SK-N-SH treated with all-trans-retinoic acid at 6 μM for 48 hours (cell line): ENCODE results near the gene HSPG2.

ENCODE experiments used
- ATAC-seq: fragments of 200-7000 bp; cut with Tn5 transposase; 3 replicates; pipeline ENCODE4 v1.9.1; 2020; ENCODE audit warnings: mild to moderate bottlenecking, moderate library complexity
- ARNTL ChIP-seq: fragments of 450-650 bp; formaldehyde crosslinking; IDR thresholded peaks from 2 replicates; pipeline ENCODE4 v1.5.0; 2020; ENCODE audit warnings: low read depth, mild to moderate bottlenecking, moderate library complexity, borderline replicate concordance
- BACH2 ChIP-seq: fragments of 250-450 bp; sonication (Bioruptor Pico); IDR thresholded peaks from 2 replicates; pipeline ENCODE4 v1.9.0; 2021; ENCODE audit warnings: mild to moderate bottlenecking, borderline replicate concordance
- CSDC2 ChIP-seq: fragments of 250-450 bp; sonication (Bioruptor Pico); IDR thresholded peaks from 2 replicates; pipeline ENCODE4 v1.5.0; 2020; ENCODE audit warnings: mild to moderate bottlenecking, moderate library complexity
- GLIS3 ChIP-seq: fragments of 250-450 bp; sonication (Bioruptor Pico); IDR thresholded peaks from 2 replicates; pipeline ENCODE4 v1.5.0; 2020; ENCODE audit warnings: mild to moderate bottlenecking, moderate library complexity
- ISL1 ChIP-seq: fragments of 250-450 bp; sonication (Bioruptor Pico); IDR thresholded peaks from 2 replicates; pipeline ENCODE4 v2.1.2; 2022; ENCODE audit warnings: mild to moderate bottlenecking, moderate library complexity
- PPARA ChIP-seq: fragments of 250-450 bp; sonication (Bioruptor Pico); IDR thresholded peaks from 2 replicates; pipeline ENCODE4 v1.5.0; 2020; ENCODE audit warnings: mild to moderate bottlenecking, borderline replicate concordance
- RARB ChIP-seq: fragments of 250-450 bp; sonication (Bioruptor Pico); IDR thresholded peaks from 2 replicates; pipeline ENCODE4 v1.8.0; 2021; ENCODE audit warnings: mild to moderate bottlenecking, moderate library complexity
- TCF4 ChIP-seq: fragments of 250-450 bp; sonication (Bioruptor Pico); IDR thresholded peaks from 2 replicates; pipeline ENCODE4 v1.8.0; 2021; ENCODE audit warnings: mild to moderate bottlenecking, moderate library complexity, borderline replicate concordance
- TOX ChIP-seq: fragments of 250-450 bp; sonication (Bioruptor Pico); IDR thresholded peaks from 2 replicates; pipeline ENCODE4 v1.8.0; 2021; ENCODE audit warnings: mild to moderate bottlenecking, moderate library complexity, borderline replicate concordance
- ZC3H10 ChIP-seq: fragments of 250-450 bp; sonication (Bioruptor Pico); IDR thresholded peaks from 2 replicates; pipeline ENCODE4 v1.5.1; 2021; ENCODE audit warnings: mild to moderate bottlenecking, moderate library complexity
- ZFP3 ChIP-seq: fragments of 250-450 bp; sonication (Bioruptor Pico); IDR thresholded peaks from 2 replicates; pipeline ENCODE4 v1.5.0; 2020; ENCODE audit warnings: mild to moderate bottlenecking, moderate library complexity
- ZFP30 ChIP-seq: fragments of 450-650 bp; formaldehyde crosslinking; IDR thresholded peaks from 2 replicates; pipeline ENCODE4 v1.5.0; 2022; ENCODE audit warnings: mild to moderate bottlenecking, moderate library complexity
- ZNF565 ChIP-seq: fragments of 450-650 bp; formaldehyde crosslinking; conservative IDR thresholded peaks from 2 replicates; pipeline ENCODE4 v1.5.0; 2020; ENCODE audit warnings: low read depth, mild to moderate bottlenecking, moderate library complexity
- ZNF70 ChIP-seq: fragments of 450-650 bp; formaldehyde crosslinking; IDR thresholded peaks from 2 replicates; pipeline ENCODE4 v1.5.0; 2020; ENCODE audit warnings: mild to moderate bottlenecking, moderate library complexity
- ZNF8 ChIP-seq: fragments of 450-650 bp; formaldehyde crosslinking; IDR thresholded peaks from 2 replicates; pipeline ENCODE4 v1.5.0; 2020; ENCODE audit warnings: mild to moderate bottlenecking, moderate library complexity
- TF ChIP-seq, protein P1 (sequence below): fragments of 250-450 bp; sonication (Bioruptor Pico); IDR thresholded peaks from 2 replicates; pipeline ENCODE4 v1.8.0; 2020; ENCODE audit warnings: mild to moderate bottlenecking, moderate library complexity, borderline replicate concordance
- TF ChIP-seq, protein P2 (sequence below): fragments of 250-450 bp; sonication (Bioruptor Pico); IDR thresholded peaks from 2 replicates; pipeline ENCODE4 v1.5.1; 2021; ENCODE audit warnings: mild to moderate bottlenecking, moderate library complexity
- TF ChIP-seq, protein P3 (sequence below): fragments of 250-450 bp; sonication (Bioruptor Pico); IDR thresholded peaks from 2 replicates; pipeline ENCODE4 v1.8.0; 2021; ENCODE audit warnings: low read depth, mild to moderate bottlenecking, moderate library complexity, borderline replicate concordance
- TF ChIP-seq, protein P4 (sequence below): fragments of 250-450 bp; sonication (Bioruptor Pico); IDR thresholded peaks from 2 replicates; pipeline ENCODE4 v1.5.0; 2020; ENCODE audit warnings: mild to moderate bottlenecking, moderate library complexity

Gene HSPG2

DNA sequence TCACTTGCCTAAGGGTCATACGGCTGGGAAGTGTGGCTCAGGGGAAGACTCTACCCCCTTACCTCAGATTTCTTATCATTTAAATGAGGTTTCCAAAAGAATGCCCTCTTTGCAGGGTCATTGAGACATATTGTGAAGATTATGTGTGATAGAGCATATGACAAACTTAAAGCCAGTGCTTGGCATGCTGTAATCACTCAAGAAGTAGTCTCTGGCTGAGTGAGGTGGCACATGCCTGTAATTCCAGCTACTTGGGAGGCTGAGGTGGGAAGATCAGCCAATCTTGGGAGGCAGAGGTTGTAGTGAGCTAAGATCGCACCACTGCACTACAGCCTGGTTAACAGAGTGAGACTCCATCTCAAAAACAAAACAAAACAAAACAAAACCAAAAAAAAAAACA is 132.6 kb downstream of the HSPG2 start:
- no peak for ATAC-seq
- TF ChIP-seq GLIS3 (no peak), BACH2 (CRISPR knock-in tag) (no peak), CSDC2 (CRISPR knock-in tag) (no peak), ZFP3 (no peak), ZNF565 (CRISPR knock-in tag) (no peak), TCF4 (CRISPR knock-in tag) (no peak), ISL1 (CRISPR knock-in tag) (no peak), ARNTL (no peak), ZC3H10 (CRISPR knock-in tag) (no peak), TOX (no peak)
- TF ChIP-seq, protein P1, sequence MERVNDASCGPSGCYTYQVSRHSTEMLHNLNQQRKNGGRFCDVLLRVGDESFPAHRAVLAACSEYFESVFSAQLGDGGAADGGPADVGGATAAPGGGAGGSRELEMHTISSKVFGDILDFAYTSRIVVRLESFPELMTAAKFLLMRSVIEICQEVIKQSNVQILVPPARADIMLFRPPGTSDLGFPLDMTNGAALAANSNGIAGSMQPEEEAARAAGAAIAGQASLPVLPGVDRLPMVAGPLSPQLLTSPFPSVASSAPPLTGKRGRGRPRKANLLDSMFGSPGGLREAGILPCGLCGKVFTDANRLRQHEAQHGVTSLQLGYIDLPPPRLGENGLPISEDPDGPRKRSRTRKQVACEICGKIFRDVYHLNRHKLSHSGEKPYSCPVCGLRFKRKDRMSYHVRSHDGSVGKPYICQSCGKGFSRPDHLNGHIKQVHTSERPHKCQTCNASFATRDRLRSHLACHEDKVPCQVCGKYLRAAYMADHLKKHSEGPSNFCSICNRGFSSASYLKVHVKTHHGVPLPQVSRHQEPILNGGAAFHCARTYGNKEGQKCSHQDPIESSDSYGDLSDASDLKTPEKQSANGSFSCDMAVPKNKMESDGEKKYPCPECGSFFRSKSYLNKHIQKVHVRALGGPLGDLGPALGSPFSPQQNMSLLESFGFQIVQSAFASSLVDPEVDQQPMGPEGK = no peak

DNA sequence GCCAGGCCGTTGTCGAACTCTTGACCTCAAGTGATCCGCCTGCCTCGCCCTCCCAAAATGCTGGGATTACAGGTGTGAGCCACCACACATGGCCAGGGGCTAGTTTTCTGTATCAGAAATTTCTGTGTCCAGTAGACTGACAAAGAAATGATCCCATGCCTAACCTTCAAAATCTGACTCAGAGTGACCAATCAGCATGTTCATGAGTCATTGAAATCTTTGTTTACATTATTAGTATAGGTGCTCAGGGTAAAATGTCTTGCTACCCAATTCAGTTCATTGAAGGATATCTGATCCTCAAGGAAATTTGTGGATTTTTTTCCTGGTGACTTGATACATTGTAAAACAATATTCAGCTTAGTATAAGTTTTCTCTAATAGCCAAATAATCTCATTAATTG is 136.0 kb downstream of the HSPG2 start:
- no peak; the same call in 2 of the 3 replicates for ATAC-seq
- TF ChIP-seq ISL1 (CRISPR knock-in tag) (no peak), BACH2 (CRISPR knock-in tag) (no peak), RARB (CRISPR knock-in tag) (no peak)

DNA sequence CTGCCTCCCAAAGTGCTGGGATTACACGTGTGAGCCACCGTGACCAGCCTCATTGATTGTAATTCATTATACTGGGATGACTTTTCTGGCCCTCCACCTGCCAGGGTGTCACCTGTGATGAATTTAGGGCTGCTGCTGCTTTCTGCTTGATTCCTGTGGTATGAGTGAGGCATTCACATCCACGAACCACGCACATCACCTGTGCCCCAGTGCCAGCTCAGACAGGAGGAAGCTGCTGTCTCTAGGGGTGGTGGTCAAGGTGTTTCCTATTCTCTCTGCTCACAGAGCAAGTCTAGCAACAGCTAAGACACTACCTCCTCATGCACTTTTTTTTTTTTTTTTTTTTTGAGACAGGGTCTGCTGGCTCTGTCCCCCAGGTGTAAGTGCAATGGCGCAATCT is 137.4 kb downstream of the HSPG2 start:
- no peak for TF ChIP-seq ZNF565 (CRISPR knock-in tag)
- no peak for TF ChIP-seq ZC3H10 (CRISPR knock-in tag)
- TF ChIP-seq RARB (CRISPR knock-in tag) = no peak
- TF ChIP-seq ARNTL = no peak
- TF ChIP-seq ZFP30 (CRISPR knock-in tag) = no peak
- no peak for TF ChIP-seq GLIS3
- TF ChIP-seq ZNF8 (CRISPR knock-in tag) = no peak
- no peak for TF ChIP-seq ISL1 (CRISPR knock-in tag)
- TF ChIP-seq ZFP3 = no peak
- TF ChIP-seq, protein P2, sequence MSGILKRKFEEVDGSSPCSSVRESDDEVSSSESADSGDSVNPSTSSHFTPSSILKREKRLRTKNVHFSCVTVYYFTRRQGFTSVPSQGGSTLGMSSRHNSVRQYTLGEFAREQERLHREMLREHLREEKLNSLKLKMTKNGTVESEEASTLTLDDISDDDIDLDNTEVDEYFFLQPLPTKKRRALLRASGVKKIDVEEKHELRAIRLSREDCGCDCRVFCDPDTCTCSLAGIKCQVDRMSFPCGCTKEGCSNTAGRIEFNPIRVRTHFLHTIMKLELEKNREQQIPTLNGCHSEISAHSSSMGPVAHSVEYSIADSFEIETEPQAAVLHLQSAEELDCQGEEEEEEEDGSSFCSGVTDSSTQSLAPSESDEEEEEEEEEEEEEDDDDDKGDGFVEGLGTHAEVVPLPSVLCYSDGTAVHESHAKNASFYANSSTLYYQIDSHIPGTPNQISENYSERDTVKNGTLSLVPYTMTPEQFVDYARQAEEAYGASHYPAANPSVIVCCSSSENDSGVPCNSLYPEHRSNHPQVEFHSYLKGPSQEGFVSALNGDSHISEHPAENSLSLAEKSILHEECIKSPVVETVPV (CRISPR knock-in tag) = no peak
- ATAC-seq = no peak

DNA sequence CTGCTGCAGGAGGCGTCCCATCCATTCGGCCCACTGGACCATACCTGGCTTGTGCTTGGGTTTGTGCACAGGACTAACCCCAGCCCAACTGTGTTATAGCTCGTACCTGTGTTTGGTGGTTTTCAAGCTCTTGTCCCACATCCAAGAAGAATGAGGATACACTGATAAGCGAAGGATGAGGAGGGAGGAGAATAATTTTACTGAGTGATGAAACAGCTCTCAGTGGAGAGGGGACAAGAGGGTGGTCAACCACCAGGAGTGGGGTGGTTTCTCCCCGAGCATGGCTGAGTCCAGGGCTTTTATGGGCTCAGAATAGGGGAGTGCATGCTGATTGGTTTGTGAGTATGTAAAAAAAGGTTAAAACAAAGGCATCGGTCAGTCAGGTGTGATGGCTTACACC is 142.0 kb downstream of the HSPG2 start:
- TF ChIP-seq, protein P3, sequence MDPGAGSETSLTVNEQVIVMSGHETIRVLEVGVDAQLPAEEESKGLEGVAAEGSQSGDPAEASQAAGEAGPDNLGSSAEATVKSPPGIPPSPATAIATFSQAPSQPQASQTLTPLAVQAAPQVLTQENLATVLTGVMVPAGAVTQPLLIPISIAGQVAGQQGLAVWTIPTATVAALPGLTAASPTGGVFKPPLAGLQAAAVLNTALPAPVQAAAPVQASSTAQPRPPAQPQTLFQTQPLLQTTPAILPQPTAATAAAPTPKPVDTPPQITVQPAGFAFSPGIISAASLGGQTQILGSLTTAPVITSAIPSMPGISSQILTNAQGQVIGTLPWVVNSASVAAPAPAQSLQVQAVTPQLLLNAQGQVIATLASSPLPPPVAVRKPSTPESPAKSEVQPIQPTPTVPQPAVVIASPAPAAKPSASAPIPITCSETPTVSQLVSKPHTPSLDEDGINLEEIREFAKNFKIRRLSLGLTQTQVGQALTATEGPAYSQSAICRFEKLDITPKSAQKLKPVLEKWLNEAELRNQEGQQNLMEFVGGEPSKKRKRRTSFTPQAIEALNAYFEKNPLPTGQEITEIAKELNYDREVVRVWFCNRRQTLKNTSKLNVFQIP = no peak
- TF ChIP-seq CSDC2 (CRISPR knock-in tag) (no peak), RARB (CRISPR knock-in tag) (no peak), ZNF70 (CRISPR knock-in tag) (no peak), BACH2 (CRISPR knock-in tag) (no peak), ZC3H10 (CRISPR knock-in tag) (no peak)
- TF ChIP-seq, protein P4, sequence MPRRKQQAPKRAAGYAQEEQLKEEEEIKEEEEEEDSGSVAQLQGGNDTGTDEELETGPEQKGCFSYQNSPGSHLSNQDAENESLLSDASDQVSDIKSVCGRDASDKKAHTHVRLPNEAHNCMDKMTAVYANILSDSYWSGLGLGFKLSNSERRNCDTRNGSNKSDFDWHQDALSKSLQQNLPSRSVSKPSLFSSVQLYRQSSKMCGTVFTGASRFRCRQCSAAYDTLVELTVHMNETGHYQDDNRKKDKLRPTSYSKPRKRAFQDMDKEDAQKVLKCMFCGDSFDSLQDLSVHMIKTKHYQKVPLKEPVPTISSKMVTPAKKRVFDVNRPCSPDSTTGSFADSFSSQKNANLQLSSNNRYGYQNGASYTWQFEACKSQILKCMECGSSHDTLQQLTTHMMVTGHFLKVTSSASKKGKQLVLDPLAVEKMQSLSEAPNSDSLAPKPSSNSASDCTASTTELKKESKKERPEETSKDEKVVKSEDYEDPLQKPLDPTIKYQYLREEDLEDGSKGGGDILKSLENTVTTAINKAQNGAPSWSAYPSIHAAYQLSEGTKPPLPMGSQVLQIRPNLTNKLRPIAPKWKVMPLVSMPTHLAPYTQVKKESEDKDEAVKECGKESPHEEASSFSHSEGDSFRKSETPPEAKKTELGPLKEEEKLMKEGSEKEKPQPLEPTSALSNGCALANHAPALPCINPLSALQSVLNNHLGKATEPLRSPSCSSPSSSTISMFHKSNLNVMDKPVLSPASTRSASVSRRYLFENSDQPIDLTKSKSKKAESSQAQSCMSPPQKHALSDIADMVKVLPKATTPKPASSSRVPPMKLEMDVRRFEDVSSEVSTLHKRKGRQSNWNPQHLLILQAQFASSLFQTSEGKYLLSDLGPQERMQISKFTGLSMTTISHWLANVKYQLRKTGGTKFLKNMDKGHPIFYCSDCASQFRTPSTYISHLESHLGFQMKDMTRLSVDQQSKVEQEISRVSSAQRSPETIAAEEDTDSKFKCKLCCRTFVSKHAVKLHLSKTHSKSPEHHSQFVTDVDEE (CRISPR knock-in tag) = no peak
- TF ChIP-seq, all 23 proteins: peak for 0

DNA sequence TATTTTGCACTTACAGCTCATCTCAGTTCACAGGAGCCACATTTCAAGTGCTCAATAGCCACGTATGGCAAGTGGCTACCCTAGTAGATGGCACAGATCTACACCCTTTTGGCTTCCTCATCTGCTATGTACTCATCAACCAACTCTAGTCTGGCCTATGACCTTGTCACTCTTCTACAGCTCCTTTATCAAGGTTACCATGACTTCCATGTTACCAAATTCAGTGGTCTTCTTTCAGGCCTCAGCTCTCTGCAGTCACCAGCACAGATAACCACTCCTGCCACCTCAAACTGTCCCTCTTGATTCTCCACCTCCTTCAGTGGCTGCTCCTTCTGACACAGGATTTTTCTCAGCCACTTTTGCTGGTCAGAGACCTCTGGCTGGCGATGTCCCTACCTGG is 142.5 kb downstream of the HSPG2 start:
- no peak for ATAC-seq
- TF ChIP-seq PPARA (CRISPR knock-in tag) (no peak), ZNF8 (CRISPR knock-in tag) (no peak), ZNF70 (CRISPR knock-in tag) (no peak), ZFP3 (no peak), GLIS3 (no peak), ISL1 (CRISPR knock-in tag) (no peak), ZFP30 (CRISPR knock-in tag) (no peak), ZC3H10 (CRISPR knock-in tag) (no peak)
- TF ChIP-seq, protein P2 (CRISPR knock-in tag) = no peak

More for the DNA sequence above, 142.0 kb downstream of the HSPG2 start:
- ATAC-seq = no peak
